Activated CD4-positive, alpha-beta T cell treated with anti-CD3 and anti-CD28 coated beads for 4 hours (primary cell): Measurements from ENCODE around the gene KRT3.

Source experiments
- DNase-seq, 2 donors: peaks; one replicate each; pipeline ENCODE4 v3.0.0-alpha.2; 2020

The KRT3 gene

GRCh38 chr12:52795694-52796428 is at the start of gene KRT3:
Gene KRT3, minus strand, starts transcription at chr12:52796117. Its CDS starts 75 bp downstream, at chr12:52796042.
- DNase-seq: no peak

- no peak for DNase-seq
Observed at GRCh38 chr12:52844386-52844785, 48.5 kb upstream of the KRT3 start.

GRCh38 chr12:52839436-52840105 is 43.7 kb upstream of the KRT3 start:
- no peak for DNase-seq

DNA sequence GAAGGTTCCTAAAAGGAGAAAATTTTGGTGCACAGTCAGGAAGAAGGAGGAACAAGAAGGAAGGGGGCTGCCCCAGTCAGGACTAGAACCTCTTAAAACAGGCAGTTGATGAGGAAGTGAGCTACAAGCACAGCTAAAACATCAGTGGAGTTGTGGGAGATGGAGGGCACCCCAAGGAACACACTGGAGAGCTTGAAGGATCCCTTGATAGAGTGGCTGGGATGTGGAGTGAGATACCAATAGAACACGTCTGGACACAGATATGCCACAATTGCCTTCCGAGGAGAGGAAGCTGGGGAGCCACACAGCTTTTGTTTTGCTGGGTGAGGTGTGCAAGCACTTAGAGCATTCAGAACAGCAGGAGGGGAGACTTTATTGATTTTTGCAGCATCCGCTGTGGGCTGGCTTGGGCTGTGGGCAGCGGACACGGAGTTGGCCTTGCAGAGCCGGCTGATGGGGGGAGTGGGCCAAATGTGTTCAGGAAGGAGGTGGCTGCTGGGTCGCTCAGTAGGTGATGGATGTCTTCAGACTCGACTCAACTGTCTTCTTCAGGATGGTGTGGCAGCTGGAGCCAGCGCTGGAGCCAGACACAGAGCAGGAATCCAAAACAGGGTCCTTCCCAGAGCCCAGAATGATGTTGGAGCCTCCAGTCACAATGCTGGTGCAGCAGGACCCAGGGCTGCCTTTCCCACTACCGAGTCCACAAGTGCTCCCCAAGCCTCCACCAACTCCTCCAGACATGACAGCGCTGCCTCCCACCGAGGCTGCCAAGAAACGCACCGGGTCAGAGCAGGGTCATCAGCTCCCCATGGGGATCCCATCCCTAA is 42.9 kb upstream of the KRT3 start:
- no peak for DNase-seq

- DNase-seq: no peak
Observed at GRCh38 chr12:52837781-52838608, 42.1 kb upstream of the KRT3 start.

DNA sequence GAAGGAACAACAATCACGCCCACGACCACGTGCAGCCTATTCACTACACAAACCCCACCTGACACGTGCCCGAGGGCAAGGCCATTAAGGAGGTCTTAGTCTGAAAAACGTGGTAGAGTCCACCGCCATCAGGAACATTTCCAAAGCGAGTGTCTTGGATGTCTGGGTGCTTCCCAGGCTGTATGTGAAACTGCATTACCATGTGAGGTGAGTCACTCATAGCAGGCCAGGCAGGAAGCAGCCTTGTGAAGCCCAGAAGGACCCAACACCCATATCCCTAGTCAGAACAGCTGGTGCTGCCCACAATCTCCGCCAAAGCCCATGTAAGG is 41.5 kb upstream of the KRT3 start:
- DNase-seq: no peak

DNA sequence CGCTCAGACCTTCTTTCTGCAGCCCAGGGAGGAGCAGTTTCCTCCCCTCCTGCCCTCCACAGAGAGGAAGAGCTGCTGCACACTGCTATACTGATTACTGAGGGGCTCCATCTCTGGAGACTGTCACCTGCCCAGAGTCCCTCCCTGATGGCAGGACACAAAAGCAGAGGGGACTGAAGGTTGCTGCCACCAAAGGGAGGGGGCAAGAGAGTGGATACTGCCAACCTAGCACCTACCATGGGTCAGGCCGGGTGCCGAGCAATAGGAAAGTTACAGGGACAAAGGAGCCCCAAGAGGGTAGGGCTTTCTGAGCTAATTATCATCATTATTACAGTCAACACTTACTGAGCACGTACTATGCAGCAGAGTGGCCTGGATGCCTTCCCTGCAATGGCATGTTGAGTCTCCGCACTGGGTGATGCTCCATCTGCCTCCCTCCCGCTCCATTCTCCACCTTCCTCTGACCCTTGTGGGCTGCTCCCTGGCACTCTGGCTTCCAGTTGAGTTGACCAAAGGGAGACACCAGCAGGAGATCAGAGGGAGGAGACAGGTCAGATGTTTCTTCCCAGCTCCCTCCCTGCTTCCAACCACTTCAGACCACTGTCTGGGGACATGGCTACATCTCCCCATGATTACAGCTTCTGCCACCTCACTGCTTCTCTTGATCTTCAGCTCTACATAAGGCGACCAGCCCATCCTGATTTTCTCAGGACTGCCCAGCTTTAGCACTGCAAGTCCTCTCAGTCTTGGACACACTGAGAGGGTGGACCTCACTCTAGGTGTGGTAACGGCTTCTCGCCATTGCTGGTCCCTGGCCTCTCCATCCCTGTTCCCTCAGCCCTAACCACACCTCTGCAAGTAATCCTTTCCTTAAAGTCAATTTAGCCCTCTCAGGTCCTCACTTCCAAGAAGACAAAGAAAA is 40.8 kb upstream of the KRT3 start:
- no peak for DNase-seq

- DNase-seq: peak; percentile 41 to 64
Observed at GRCh38 chr12:52836042-52836466, 40.1 kb upstream of the KRT3 start.

- DNase-seq: no peak
Observed at GRCh38 chr12:52835271-52836041, 39.5 kb upstream of the KRT3 start.

DNA sequence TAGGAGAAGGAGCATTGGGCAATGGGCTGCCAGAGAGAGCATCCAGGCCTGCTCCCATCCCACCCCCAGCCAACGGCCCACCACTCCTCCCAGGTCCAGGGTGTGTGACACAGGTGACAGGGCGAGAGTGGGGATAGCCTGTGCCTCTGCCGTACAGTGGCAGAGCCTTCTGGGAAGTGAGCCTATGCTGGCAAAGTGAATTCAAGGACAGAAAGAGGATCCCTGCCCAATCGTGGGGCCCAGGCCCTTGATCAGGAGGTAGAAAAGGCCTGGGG is 38.7 kb upstream of the KRT3 start:
- DNase-seq: no peak

GRCh38 chr12:52833922-52834726 is 38.2 kb upstream of the KRT3 start, which contains the start of gene KRT79:
Gene KRT79, minus strand, starts transcription at chr12:52834311. Its CDS starts 51 bp downstream, at chr12:52834260.
- no peak for DNase-seq

DNA sequence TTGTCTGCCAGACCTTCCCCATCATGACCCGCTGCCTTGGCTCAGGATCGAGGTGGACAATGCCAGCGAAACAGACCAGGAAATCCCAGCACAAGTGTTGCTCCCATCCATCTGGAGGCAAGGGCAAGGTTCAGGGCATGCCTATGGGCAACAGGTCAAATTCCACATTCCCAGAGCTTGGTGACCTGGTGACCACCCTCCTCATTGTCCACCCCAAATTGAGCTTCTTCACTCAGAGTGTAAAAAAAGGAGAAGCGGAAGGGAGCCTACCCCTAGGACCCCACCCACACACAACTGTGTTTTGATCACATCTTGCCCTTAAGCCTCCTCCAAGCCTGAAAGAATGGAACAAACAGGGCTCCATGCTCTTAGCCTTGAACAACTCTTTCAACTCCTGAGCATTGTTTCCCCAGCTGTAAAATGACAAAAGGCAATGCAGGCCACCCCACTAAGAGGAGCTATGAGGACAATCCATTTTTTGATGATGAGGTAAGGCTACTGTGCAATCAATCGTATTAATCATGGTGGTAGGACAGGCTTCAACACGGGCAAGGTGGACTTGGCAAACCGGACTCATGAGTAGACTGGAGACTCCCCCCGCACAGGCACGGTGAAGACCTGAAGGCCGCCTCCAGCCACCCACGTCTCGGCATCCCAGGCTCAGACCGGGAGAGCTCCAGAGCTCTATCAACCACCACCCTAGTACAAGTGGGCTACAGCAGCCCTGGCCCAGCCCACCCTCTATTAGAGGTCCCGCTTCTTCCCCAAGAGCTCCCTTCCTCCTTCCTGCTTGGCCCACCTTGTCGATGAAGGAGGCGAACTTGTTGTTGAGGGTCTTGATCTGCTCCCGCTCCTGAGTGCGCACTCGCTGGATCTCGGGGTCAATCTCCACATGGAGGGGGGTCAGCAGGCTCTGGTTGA is 37.3 kb upstream of the KRT3 start:
- DNase-seq: no peak

- DNase-seq: no peak
Observed at GRCh38 chr12:52832451-52832850, 36.5 kb upstream of the KRT3 start.

DNA sequence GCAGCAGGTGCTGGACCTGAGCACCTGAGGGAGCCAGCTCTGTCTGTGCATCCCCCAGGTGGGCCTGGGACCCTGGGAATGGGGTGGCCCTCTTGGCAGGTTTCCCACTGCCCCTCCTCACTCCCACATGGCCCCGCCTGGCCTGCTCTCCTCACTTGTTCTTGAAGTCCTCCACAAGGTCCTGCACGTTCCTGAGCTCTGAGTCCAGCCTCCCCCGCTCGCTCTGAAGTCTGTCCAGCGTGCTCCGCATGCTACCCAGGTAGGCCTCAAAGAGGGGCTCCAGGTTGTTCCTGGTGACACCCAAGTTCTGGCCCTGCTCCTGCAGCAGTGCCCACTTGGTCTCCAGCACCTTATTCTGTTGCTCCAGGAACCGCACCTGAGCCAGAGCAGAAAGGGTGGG is 35.3 kb upstream of the KRT3 start:
- DNase-seq: no peak

- no peak for DNase-seq
Observed at GRCh38 chr12:52829986-52830770, 34.3 kb upstream of the KRT3 start.

GRCh38 chr12:52828591-52829021 is 32.7 kb upstream of the KRT3 start:
- no peak for DNase-seq

DNA sequence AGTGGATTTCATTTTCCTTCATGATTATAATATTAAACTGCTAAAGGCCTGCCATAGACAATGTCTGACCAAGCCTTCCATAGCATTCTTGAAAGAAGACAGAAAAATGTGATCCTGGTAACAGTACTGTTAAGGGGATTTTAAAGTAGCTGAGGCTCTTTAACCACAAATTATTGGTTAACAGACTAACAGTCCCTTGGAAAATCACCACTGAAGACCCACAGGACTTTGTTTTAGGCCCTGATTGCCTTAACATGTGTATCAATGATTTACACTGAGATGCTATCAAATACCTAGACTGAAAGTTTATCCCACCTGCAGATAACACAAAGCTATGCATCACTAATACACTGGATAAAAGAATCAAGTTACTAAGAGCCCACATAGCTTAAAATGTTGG is 32.2 kb upstream of the KRT3 start:
- DNase-seq: no peak

- DNase-seq: no peak
Observed at GRCh38 chr12:52827499-52828090, 31.7 kb upstream of the KRT3 start.
